Neutrophil (primary cell): ENCODE data around the gene ADAMTS13.

Source experiments
- H3K27ac ChIP-seq: fragments of 200-600 bp; sonication (generic); 2 replicates; pipeline ENCODE4 v1.5.1; 2016; ENCODE audit warnings: mild to moderate bottlenecking, moderate library complexity
- H3K27me3 ChIP-seq: fragments of 200-600 bp; sonication (generic); 2 replicates; pipeline ENCODE4 v1.6.0; 2016; ENCODE audit warnings: mild to moderate bottlenecking
- H3K36me3 ChIP-seq: fragments of 200-600 bp; sonication (generic); 2 replicates; pipeline ENCODE4 v1.5.1; 2017
- H3K4me1 ChIP-seq, 2 experiments: fragments of 200-600 bp in 1 of 2; sonication (generic) in 1 of 2; 1 replicate in 1 of 2; 2 replicates in 1 of 2; pipeline versions ENCODE4 v1.5.1 to v1.6.1; 2013 to 2016; ENCODE audit warnings: low read depth in 1 of 2, low read length in 1 of 2, mild to moderate bottlenecking in 1 of 2, moderate library complexity in 1 of 2; ENCODE audit not compliant: control insufficient read depth in 1 of 2, insufficient read depth in 1 of 2
- H3K4me3 ChIP-seq, 2 experiments: fragments of 200-600 bp in 1 of 2; sonication (generic) in 1 of 2; 1 replicate in 1 of 2; 2 replicates in 1 of 2; pipeline ENCODE4 v1.5.1; 2013 to 2016; ENCODE audit warnings: low read depth in 1 of 2, low read length in 1 of 2, mild to moderate bottlenecking in 1 of 2, moderate library complexity in 1 of 2
- H3K9me3 ChIP-seq: fragments of 200-600 bp; sonication (generic); 2 replicates; pipeline ENCODE4 v1.5.1; 2016
- CTCF ChIP-seq: fragments of 200-600 bp; sonication (generic); IDR thresholded peaks from 2 replicates; pipeline ENCODE4 v1.5.1; 2016; ENCODE audit warnings: antibody characterized with exemption

ADAMTS13 gene

GRCh38 chr9:133455936-133456335, 33.8 kb downstream of the ADAMTS13 start:
- Histone ChIP-seq H3K9me3 (no peaks in the 10 kb centered on the region), H3K4me3 (no peak overlapping the region), H3K27ac (no peak overlapping the region), H3K4me1 (peaks cover 13 to 15% of the 10 kb centered on the region in 2 experiments), H3K27me3 (peaks cover 22% of the 10 kb centered on the region), H3K36me3 (no peaks in the 10 kb centered on the region)
- no peak for TF ChIP-seq CTCF

GRCh38 chr9:133456409-133456808, 34.2 kb downstream of the ADAMTS13 start:
- Histone ChIP-seq H3K36me3 (no peaks in the 10 kb centered on the region), H3K4me1 (peaks cover 13 to 15% of the 10 kb centered on the region in 2 experiments), H3K27me3 (peaks cover 27% of the 10 kb centered on the region), H3K27ac (no peak overlapping the region), H3K4me3 (no peak overlapping the region), H3K9me3 (no peaks in the 10 kb centered on the region)
- no peak for TF ChIP-seq CTCF

GRCh38 chr9:133457233-133457632, 35.1 kb downstream of the ADAMTS13 start:
- Histone ChIP-seq H3K27ac (no peak overlapping the region), H3K27me3 (peaks cover 35% of the 10 kb centered on the region), H3K36me3 (no peaks in the 10 kb centered on the region), H3K4me3 (no peak overlapping the region), H3K9me3 (no peaks in the 10 kb centered on the region), H3K4me1 (peaks cover 13 to 15% of the 10 kb centered on the region in 2 experiments)
- TF ChIP-seq CTCF: no peak

GRCh38 chr9:133457748-133458147, 35.6 kb downstream of the ADAMTS13 start:
- H3K36me3 ChIP-seq: no peaks in the 10 kb centered on the region
- peaks cover 13 to 15% of the 10 kb centered on the region in 2 experiments for H3K4me1 ChIP-seq
- no peak for TF ChIP-seq CTCF
- H3K9me3 ChIP-seq: no peaks in the 10 kb centered on the region
- no peak overlapping the region for H3K27ac ChIP-seq
- no peak overlapping the region for H3K4me3 ChIP-seq
- peaks cover 40% of the 10 kb centered on the region for H3K27me3 ChIP-seq

- H3K27ac ChIP-seq: no peak overlapping the region
- H3K9me3 ChIP-seq: no peaks in the 10 kb centered on the region
- no peaks in the 10 kb centered on the region for H3K36me3 ChIP-seq
- no peak for TF ChIP-seq CTCF
- peak overlapping the region in 1 of 2 experiments; percentile 83 for H3K4me3 ChIP-seq
- peaks cover 13 to 15% of the 10 kb centered on the region in 2 experiments for H3K4me1 ChIP-seq
- H3K27me3 ChIP-seq: peaks cover 47% of the 10 kb centered on the region
Observed at GRCh38 chr9:133458643-133459312, 36.6 kb downstream of the ADAMTS13 start.
